ENCODE measurements around the gene ZNF236.

DNA sequence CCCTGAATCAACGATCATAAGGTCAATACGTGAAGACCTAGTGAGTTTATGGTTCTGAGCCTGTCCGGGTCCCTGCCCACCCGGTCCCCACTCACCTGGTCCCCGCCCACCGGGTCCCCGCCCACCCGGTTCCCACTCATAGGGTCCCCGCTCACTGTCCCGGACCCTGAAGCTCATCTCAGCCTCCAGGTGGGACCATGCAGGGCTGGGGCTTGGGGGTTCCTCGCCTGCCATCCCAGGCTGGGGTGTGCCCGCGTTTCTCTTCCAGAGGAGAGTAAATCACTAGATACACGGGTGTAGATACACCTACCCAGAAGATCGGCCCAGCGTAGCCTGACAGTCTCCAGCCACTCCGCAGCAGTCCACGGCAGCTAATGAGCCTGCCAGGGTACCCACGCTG, 178.7 kb downstream of the ZNF236 start:
- TF ChIP-seq, protein P1, sequence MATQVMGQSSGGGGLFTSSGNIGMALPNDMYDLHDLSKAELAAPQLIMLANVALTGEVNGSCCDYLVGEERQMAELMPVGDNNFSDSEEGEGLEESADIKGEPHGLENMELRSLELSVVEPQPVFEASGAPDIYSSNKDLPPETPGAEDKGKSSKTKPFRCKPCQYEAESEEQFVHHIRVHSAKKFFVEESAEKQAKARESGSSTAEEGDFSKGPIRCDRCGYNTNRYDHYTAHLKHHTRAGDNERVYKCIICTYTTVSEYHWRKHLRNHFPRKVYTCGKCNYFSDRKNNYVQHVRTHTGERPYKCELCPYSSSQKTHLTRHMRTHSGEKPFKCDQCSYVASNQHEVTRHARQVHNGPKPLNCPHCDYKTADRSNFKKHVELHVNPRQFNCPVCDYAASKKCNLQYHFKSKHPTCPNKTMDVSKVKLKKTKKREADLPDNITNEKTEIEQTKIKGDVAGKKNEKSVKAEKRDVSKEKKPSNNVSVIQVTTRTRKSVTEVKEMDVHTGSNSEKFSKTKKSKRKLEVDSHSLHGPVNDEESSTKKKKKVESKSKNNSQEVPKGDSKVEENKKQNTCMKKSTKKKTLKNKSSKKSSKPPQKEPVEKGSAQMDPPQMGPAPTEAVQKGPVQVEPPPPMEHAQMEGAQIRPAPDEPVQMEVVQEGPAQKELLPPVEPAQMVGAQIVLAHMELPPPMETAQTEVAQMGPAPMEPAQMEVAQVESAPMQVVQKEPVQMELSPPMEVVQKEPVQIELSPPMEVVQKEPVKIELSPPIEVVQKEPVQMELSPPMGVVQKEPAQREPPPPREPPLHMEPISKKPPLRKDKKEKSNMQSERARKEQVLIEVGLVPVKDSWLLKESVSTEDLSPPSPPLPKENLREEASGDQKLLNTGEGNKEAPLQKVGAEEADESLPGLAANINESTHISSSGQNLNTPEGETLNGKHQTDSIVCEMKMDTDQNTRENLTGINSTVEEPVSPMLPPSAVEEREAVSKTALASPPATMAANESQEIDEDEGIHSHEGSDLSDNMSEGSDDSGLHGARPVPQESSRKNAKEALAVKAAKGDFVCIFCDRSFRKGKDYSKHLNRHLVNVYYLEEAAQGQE (IDR thresholded peaks at IDR 0.05; ENCODE audit: insufficient read depth in 1 of 2, low read depth in 2 of 2, low read length in 2 of 2) = no peak
- TF ChIP-seq POLR2AphosphoS5 (IDR thresholded peaks at IDR 0.05; ENCODE audit: low read depth, low read length) (no peak), TAF1 (IDR thresholded peaks at IDR 0.05; ENCODE audit: borderline replicate concordance, insufficient read depth, low read length) (no peak)
